ENCODE data around the gene RNF220. TPM values are rescaled to one million over a fixed set of nuclear protein-coding genes. Genes with fewer than 3 reads are reported as not detected.

The RNF220 gene
- total and polyA plus RNA-seq, 2 donors (not counting 3 experiments of a cell fraction or from before 2014, with no cell fraction given): 62.7 to 66.6 TPM

- Histone ChIP-seq H3K27ac (ENCODE audit: insufficient read depth, low read depth, low read length) (no peak overlapping the region), H3K9me1 (replicated peaks; ENCODE audit: control insufficient read depth, extremely low read depth, insufficient read depth, low read length) (no peaks in the 10 kb centered on the region), H3K4me1 (ENCODE audit: control insufficient read depth, extremely low read depth, insufficient read depth, low read length) (peaks cover 7% of the 10 kb centered on the region), H3K27me3 (ENCODE audit: control insufficient read depth in 2 of 2, insufficient read depth in 2 of 2, low read length in 2 of 2) (peaks cover 6 to 7% of the 10 kb centered on the region in 2 experiments), H3K9ac (replicated peaks; ENCODE audit: extremely low read depth, insufficient read depth, low read length) (no peak overlapping the region), H3K4me2 (ENCODE audit: insufficient read depth, low read length) (no peak overlapping the region), H3K4me3 (replicated peaks in 1 of 3; ENCODE audit: insufficient read depth in 1 of 3, low read depth in 1 of 3, low read length in 3 of 3) (no peak overlapping the region), H2AFZ (ENCODE audit: low read depth, low read length) (no peak overlapping the region), H3K79me2 (ENCODE audit: control insufficient read depth, insufficient read depth, low read length) (no peaks in the 10 kb centered on the region), H3K36me3 (ENCODE audit: control insufficient read depth in 2 of 2, extremely low read depth in 1 of 2, insufficient read depth in 2 of 2, low read length in 2 of 2) (no peaks in the 10 kb centered on the region), H4K20me1 (replicated peaks; ENCODE audit: control insufficient read depth, extremely low read depth, insufficient read depth, low read length) (no peaks in the 10 kb centered on the region), H3K9me3 (replicated peaks; ENCODE audit: control insufficient read depth, insufficient read depth, low read length) (no peaks in the 10 kb centered on the region)
- no peak for FAIRE-seq
- TF ChIP-seq EZH2 (IDR thresholded peaks at IDR 0.05; ENCODE audit: borderline replicate concordance, low read depth, low read length, severe bottlenecking): no peak
- no peak for TF ChIP-seq CTCF (IDR thresholded peaks at IDR 0.05; ENCODE audit: extremely low read depth in 1 of 2, insufficient read depth in 1 of 2, low read depth in 1 of 2, low read length in 2 of 2)
- TF ChIP-seq JUN (IDR thresholded peaks at IDR 0.05; ENCODE audit: borderline replicate concordance, insufficient read depth, insufficient read length, low read depth): no peak
- no peak for TF ChIP-seq POLR2A (IDR thresholded peaks at IDR 0.05; ENCODE audit: low read depth, low read length)
- TF ChIP-seq GATA2 (IDR thresholded peaks at IDR 0.05; ENCODE audit: insufficient read depth, insufficient read length, low read depth, low read length): no peak
- TF ChIP-seq MAX (IDR thresholded peaks at IDR 0.05; ENCODE audit: insufficient read depth, insufficient read length): no peak
- TF ChIP-seq FOS (IDR thresholded peaks at IDR 0.05; ENCODE audit: borderline replicate concordance, insufficient read depth, low read length): no peak
- no peak for TF ChIP-seq POLR2AphosphoS5 (IDR thresholded peaks at IDR 0.05; ENCODE audit: insufficient read depth, low read depth, low read length)
- no peak for TF ChIP-seq MYC (IDR thresholded peaks at IDR 0.05; ENCODE audit: low read depth, low read length)
- CTCF ChIA-PET: interaction anchor here (1.4 kb wide), 1 partner anchor 59 kb away, joined by 5 read pairs; no protein-coding TSS in a partner anchor
- no TSS peak for BruUV-seq (replicated peaks)
- POLR2A ChIA-PET: no interaction called here
- dilution Hi-C loops (cut with MboI; ENCODE audit: extremely low pct_ligation_motif_present, low sequenced_read_pairs) (no loop called here), intact Hi-C loops (cut with micrococcal nuclease) (no loop called here)
- DNase-seq (ENCODE audit: low read depth, low spot score): no peak
Measured at GRCh38 chr1:44436401-44437106, 31.5 kb downstream of the RNF220 start.
